GM19351 (cell line): ENCODE measurements around the gene GNA14.
"Not testable (repeated sequence)": the region's sequence is repeated elsewhere in the genome, so short reads cannot be mapped to it uniquely, and the experiment has no call there.

ENCODE experiments used
- ATAC-seq: cut with Tn5 transposase; IDR thresholded peaks from one replicate; pipeline ENCODE4 v1.9.1; 2021; ENCODE audit warnings: mild to moderate bottlenecking, moderate library complexity; ENCODE audit not compliant: unreplicated experiment

GNA14 gene

DNA sequence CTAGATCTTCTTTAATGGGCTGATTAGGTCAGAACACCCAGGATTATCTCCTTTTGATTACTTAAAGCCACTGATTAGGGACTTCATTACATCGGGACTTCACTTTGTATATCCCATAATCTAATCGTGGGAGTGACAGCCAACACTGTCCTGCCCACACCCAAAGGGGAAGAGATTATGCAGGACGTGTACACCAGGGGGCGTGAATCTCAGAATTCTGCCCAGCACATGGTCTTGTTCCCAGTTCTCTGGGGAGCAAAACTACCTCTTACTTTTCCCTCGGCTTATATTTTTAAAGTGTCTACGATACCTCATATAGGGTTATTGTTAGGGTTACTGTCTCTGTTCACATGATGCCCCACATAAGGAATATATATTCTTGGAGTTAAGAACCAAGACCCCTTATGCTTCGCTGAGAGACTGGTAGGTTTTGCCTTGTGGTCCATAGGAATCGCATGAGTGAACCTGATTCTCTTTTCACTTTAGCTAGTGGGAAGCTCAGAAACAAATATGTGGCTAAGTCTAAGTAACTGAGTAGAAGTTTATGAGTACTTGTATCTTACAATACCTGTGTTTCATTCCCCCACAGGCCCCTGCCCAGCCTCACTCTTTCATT, 192.7 kb downstream of the GNA14 start:
- ATAC-seq = peak; percentile 54

DNA sequence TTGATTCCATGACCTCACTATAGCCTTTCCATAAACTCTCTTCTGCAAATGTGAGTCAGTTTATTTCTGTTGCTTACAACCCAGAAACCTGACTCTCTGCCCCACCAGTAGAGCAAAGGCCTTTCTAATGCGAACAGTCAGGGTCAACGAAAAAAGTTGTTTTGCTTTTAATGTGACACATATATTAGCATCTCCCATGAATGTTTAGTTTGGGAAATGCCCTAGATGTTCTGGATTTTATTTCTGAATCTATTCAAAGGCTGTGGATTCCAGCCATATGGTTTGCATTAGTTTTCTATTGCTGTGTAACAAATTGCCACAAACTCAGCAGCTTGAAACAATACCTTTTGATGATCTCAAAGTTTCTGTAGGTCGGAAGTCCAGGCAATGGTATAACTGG, 193.5 kb downstream of the GNA14 start:
- no peak for ATAC-seq

GRCh38 chr9:77453825-77454647, 194.1 kb downstream of the GNA14 start:
- ATAC-seq = no peak

DNA sequence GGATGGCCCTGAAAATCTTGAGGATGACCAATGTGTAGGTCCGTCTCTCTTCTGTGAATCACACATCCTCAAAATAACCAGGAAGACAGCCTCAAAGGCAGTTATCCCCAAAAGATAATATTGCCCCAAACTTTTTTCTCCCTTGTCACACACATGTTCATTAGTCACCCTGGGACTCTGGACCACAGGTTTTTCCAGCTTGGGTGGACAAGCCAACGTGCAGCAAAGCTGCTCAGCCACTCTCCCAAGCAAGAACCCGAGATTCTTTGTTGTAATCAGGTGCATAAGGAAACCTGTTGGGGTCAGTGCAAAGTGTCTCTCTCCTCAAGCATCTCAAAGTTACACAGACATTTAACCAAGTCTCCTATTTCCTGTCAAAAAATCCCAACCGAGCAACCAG, 196.6 kb downstream of the GNA14 start:
- no peak for ATAC-seq

- ATAC-seq = no peak
These were observed 198.0 kb downstream of the GNA14 start for GRCh38 chr9:77450085-77450475.

- no peak for ATAC-seq
These were observed 198.7 kb downstream of the GNA14 start for GRCh38 chr9:77449240-77450084.

GRCh38 chr9:77447646-77448045, 200.5 kb downstream of the GNA14 start:
- no peak for ATAC-seq

DNA sequence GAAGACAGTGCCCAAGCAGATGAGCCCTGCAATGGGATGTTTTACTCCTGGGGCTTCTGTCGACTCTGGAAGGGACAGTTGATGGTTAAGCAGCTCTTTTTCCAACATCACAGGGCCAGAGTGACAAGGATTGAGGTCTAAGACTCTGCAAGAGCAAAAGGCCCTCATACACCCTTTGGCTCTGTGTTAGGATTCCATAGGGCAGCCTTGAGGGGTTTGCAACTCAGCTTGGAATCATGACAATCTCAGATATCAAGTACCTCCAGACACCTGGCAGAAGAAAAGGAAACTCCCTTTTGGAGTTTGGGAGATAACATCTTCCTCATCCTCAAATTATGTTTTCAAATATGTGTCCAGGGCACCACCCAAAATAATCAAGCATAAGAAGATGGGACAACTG, 205.7 kb downstream of the GNA14 start:
- ATAC-seq = no peak

- ATAC-seq = not testable (repeated sequence)
These were observed 207.0 kb downstream of the GNA14 start for GRCh38 chr9:77441124-77441523.

GRCh38 chr9:77440057-77440456, 208.1 kb downstream of the GNA14 start:
- no peak for ATAC-seq

- ATAC-seq = no peak
These were observed 209.5 kb downstream of the GNA14 start for GRCh38 chr9:77438653-77439052.

DNA sequence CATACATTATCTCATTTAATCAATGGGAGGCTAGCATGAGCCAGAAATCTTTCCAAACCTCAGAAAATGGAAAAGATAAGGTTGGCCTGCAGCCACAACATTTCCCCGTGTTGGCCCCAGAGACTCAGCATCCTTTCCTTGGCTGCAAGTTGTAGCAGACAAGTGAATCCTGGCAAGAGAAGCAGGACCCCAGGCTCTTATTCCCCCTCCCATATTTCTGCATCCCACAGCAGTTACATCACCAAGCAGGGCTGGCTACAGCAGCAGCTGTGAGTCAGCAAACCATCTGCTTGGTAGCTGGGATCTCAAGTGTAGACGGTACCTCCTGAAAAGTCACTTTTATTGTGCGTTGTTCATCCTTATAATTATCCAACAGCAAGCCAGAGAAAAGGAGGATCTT, 212.4 kb downstream of the GNA14 start:
- ATAC-seq = no peak

GRCh38 chr9:77435277-77435676, 212.8 kb downstream of the GNA14 start:
- no peak for ATAC-seq

DNA sequence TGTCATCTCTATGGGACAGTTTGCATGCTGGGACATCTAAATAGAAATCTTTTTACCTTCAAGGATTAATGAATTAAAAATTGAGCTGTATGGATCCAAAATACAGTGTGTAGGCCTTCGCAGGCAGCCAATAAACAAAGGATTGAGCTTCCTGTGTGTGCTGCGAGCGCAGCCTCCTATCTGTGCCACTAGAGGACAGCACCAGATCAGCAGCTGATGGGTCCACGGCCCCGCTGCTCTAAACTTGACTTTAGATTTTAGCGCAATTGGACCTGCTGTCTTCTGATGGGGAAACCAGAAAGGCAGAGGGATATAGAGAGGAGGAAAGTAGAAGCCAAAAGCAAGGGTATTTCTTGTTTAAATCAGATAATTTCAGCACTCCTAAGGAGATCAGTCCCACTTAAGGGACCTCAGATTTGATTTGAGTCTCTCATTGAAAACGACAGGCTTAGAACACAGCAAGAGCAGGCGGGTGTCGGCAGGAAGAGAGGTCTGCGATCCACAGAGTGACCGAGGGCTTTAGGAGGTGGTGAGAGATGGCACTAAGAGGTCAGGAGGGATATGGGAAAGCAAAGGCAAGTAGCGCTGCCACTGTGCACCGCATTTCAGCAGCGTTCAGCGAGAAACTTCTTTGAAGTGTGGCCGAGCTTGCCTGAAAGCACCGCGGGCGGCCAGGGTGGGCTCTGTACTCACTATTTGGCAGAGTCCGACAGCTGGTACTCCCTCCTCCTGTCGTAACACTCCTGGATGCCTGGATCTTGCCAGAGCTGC, 214.3 kb downstream of the GNA14 start:
- ATAC-seq = peak; percentile 97

GRCh38 chr9:77432053-77432452, 216.1 kb downstream of the GNA14 start:
- no peak for ATAC-seq

DNA sequence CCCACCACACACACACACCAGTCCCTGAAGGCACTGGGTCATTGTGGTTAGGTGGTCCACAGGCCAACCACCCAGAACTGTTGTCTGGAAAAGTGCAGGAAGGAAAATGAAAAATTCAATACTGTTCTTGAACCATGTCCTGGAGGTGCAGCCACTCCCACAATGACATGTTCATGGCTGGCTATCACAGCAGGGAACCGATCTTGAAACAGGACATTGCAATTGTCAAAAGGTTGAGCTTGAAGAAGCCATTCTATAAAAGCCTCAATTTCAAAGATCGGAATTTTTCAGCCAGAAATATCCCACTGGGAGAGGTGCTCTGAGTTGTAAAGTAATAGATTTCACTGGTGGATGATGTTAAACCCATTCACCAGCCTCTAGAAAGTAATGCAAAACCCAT, 218.2 kb downstream of the GNA14 start:
- no peak for ATAC-seq

DNA sequence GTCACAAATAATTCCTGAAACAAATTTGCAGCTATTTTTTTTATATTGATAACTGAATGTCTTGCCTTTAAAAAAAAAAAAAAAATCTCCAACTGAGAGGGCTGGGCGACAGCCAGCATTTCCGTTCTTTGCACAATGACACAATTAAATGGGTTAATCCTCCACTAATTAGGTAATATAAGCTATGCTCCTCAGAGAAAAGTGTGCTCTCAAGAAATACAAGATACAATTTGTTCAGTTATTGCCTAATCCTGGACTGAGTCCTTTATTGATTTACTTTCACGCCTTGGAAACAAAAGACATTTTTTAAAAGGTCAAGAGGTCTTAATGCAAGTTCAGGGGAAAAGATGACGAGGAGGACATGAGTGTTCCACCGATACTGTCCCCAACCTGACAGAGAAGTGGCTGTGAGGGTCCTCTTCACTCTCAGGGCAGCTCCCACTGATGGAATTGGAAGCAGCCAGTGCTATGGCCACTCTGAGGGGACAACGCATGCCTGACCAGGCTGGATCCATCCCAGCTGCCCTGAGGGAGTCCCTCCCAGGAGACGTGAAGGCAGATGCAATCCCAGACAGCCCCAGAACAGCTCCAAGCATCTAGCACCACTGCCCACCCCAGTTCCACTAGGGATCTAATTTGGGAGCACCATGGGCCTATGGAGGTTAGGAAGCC, 220.7 kb downstream of the GNA14 start:
- no peak for ATAC-seq

- no peak for ATAC-seq
These were observed 221.4 kb downstream of the GNA14 start for GRCh38 chr9:77426712-77427111.

GRCh38 chr9:77424993-77425392, 223.1 kb downstream of the GNA14 start:
- no peak for ATAC-seq

DNA sequence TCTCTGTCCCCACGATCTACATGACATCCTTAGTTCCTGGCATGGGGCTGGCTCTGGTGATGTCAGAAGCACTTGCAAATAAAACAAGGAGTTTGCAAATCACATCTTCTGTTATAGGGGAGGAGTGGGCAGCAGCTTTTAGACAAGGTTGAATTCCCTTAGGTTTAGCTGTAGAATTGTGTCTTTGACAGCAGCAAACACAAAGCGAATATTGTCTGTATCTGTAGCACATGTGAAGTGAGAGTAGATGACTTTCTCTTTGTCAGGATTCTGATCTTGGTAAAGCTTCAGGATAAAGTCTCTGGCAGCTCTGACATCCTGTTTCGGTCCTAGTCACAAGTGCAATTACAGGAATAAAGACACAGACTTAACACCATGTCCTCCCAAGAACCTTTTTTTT, 224.3 kb downstream of the GNA14 start:
- no peak for ATAC-seq
